Activated CD8-positive, alpha-beta memory T cell treated with anti-CD3 and anti-CD28 coated beads for 36 hours (primary cell): Measurements from ENCODE around the gene POLR2B. TPM values are rescaled to one million over a fixed set of nuclear protein-coding genes. Genes with fewer than 3 reads are reported as not detected.
"Not testable (repeated sequence)": the region's sequence is repeated elsewhere in the genome, so short reads cannot be mapped to it uniquely, and the experiment has no call there.

ENCODE experiments used
- CTCF ChIA-PET: fragments of 350-600 bp; sonication (Branson Sonifier 250); formaldehyde crosslinking; loops from one replicate; lab custom pipeline; 2021; ENCODE audit warnings: antibody characterized with exemption; lab: Charles Lee
- POLR2A ChIA-PET: fragments of 350-600 bp; sonication (Branson Sonifier 250); formaldehyde crosslinking; loops from one replicate; lab custom pipeline; 2021; ENCODE audit warnings: antibody characterized with exemption; lab: Charles Lee
- total RNA-seq, 2 experiments: library from RNA; stranded (reverse); gene quantifications; one replicate each; pipeline ENCODE4 v1.2.3, GENCODE V29; 2021

The POLR2B gene
- total RNA-seq, 2 experiments from 2014 or later: 134 to 140 TPM

GRCh38 chr4:57044279-57044678, 65.6 kb downstream of the POLR2B start:
- POLR2A ChIA-PET: no interaction called here
- CTCF ChIA-PET: no interaction called here

- ChIA-PET POLR2A (no interaction called here), CTCF (no interaction called here)
Measured at GRCh38 chr4:57044996-57045395, 66.3 kb downstream of the POLR2B start.

GRCh38 chr4:57047046-57047445, 68.3 kb downstream of the POLR2B start:
- CTCF ChIA-PET: not testable (repeated sequence)

GRCh38 chr4:57048590-57049304, 70.1 kb downstream of the POLR2B start:
- CTCF ChIA-PET: no interaction called here
- POLR2A ChIA-PET: no interaction called here

More at GRCh38 chr4:57047046-57047445, 68.3 kb downstream of the POLR2B start:
- POLR2A ChIA-PET: not testable (repeated sequence)

GRCh38 chr4:57051095-57051494, 72.4 kb downstream of the POLR2B start:
- ChIA-PET POLR2A (no interaction called here), CTCF (no interaction called here)

GRCh38 chr4:57051524-57051923, 72.8 kb downstream of the POLR2B start:
- CTCF ChIA-PET: no interaction called here
- POLR2A ChIA-PET: no interaction called here

GRCh38 chr4:57053508-57053907, 74.8 kb downstream of the POLR2B start:
- ChIA-PET CTCF (no interaction called here), POLR2A (no interaction called here)

GRCh38 chr4:57055886-57056285, 77.2 kb downstream of the POLR2B start:
- ChIA-PET CTCF (no interaction called here), POLR2A (no interaction called here)

- CTCF ChIA-PET: no interaction called here
- POLR2A ChIA-PET: no interaction called here
Measured at GRCh38 chr4:57059890-57060716, 81.4 kb downstream of the POLR2B start.

- POLR2A ChIA-PET, CTCF ChIA-PET: not testable (repeated sequence)
Measured at GRCh38 chr4:57060717-57061067, 82.0 kb downstream of the POLR2B start.

GRCh38 chr4:57061395-57061794, 82.7 kb downstream of the POLR2B start:
- ChIA-PET CTCF (no interaction called here), POLR2A (no interaction called here)

GRCh38 chr4:57063518-57063917, 84.8 kb downstream of the POLR2B start:
- POLR2A ChIA-PET: no interaction called here
- CTCF ChIA-PET: no interaction called here

GRCh38 chr4:57064120-57064519, 85.4 kb downstream of the POLR2B start:
- CTCF ChIA-PET: no interaction called here
- POLR2A ChIA-PET: no interaction called here

GRCh38 chr4:57064811-57065711, 86.4 kb downstream of the POLR2B start:
- ChIA-PET POLR2A (no interaction called here), CTCF (no interaction called here)

- CTCF ChIA-PET: no interaction called here
- POLR2A ChIA-PET: no interaction called here
Measured at GRCh38 chr4:57065730-57066482, 87.2 kb downstream of the POLR2B start.

- POLR2A ChIA-PET: no interaction called here
- CTCF ChIA-PET: no interaction called here
Measured at GRCh38 chr4:57068237-57068981, 89.7 kb downstream of the POLR2B start.

- ChIA-PET POLR2A (no interaction called here), CTCF (no interaction called here)
Measured at GRCh38 chr4:57070461-57070860, 91.8 kb downstream of the POLR2B start.

- POLR2A ChIA-PET: no interaction called here
Measured at GRCh38 chr4:57071326-57071725, 92.6 kb downstream of the POLR2B start.

GRCh38 chr4:57073559-57073958, 94.9 kb downstream of the POLR2B start:
- ChIA-PET CTCF (interaction anchor here (0.6 kb wide), 1 partner anchor 154 kb away, joined by 3 read pairs; no protein-coding TSS in a partner anchor), POLR2A (no interaction called here)

More at GRCh38 chr4:57071326-57071725, 92.6 kb downstream of the POLR2B start:
- CTCF ChIA-PET: no interaction called here
